CD1c-positive myeloid dendritic cell (primary cell): ENCODE data around the gene AADAT.

Source experiments
- DNase-seq: peaks from one replicate; pipeline ENCODE4 v3.0.0-alpha.2; 2016; ENCODE audit errors: extremely low spot score

Gene AADAT

DNA sequence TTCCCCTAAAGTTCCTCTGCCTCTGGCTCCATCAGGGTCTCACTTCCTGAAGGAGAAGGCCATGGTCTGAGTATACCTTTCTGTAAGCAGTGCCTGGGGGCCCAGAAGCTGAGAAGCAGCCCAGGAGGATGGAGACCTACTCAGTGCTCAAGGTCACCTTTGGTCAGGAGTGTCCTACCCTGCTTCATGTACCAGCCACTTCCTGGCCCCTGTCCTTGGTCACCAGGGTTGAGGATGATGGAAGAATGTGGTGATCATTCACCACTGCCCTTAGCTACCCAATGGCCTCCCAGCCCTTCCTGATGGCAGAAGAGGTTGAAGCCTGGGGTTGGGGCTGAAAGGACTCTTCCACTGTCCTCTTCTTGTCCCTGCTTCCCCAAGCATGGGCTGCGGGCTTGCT is 54.5 kb downstream of the AADAT start:
- no peak for DNase-seq

DNA sequence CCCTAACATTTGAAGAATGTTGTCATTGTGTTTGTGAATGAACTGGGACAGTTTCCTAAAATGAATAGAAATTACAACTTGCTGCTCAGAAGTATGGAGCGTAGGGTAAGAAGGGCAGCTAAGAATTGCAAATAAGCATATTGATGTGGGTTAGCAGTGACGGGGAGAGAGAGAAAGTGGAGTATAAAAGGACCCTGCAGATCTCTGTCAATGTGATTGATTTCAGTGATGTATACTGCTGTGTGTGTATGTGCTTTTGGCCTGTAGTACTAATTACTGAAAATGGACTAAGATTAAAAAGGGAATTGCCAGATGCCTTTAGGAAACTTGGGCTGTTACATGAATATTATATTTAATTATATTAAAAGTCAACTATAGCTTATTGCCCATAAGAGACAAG is 55.8 kb downstream of the AADAT start:
- no peak for DNase-seq

DNA sequence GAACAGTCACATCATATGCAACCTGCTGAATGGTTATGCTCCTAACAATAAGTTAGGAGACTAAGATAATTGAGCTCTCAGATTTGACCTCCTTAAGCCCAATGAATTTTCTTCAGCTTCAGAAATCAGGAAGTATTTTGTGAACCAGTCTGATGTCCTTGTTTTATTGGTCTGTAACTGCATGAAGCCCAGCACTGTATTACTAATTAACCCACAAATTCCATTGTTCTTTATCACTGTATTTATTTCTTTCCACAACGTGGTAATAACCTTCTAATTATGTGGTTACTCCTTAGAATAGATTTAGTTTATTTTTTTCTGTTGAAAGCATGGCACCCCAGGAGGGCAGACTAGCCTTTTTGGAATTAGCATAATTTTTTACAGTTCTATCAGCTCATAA is 59.6 kb downstream of the AADAT start:
- DNase-seq, result no peak

DNA sequence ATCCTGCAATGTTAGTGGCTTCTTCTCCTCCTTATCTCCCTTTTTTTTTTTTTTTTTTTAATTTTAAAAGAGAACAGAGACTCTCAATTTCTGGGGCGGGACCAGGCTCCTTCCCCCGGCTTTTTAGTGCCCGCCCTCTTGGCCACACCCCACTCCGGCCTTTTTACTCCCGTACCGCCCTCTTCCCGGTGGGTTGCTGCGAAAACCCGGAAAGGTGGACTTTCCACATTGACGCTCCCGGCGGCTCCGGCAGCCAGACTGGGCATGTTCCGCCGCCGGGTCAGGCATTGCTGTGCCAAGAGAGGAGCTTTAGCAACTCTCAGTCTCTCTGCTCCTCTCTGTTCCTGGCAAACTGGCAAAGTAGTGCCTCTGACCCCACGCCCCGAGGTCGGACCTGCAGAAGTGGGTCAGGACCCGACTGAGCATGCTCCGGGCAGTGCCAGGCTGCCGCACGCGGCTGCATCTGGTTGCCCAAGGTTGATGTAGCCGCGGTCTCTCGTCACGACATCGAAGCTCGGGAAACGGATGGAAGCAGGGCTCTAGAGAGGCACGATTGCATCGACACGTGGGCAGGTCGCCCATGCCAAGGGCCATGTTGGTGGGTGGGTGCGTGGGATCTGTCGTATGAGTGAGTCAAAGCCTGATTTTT is 62.5 kb downstream of the AADAT start:
- peak; percentile 94 for DNase-seq

DNA sequence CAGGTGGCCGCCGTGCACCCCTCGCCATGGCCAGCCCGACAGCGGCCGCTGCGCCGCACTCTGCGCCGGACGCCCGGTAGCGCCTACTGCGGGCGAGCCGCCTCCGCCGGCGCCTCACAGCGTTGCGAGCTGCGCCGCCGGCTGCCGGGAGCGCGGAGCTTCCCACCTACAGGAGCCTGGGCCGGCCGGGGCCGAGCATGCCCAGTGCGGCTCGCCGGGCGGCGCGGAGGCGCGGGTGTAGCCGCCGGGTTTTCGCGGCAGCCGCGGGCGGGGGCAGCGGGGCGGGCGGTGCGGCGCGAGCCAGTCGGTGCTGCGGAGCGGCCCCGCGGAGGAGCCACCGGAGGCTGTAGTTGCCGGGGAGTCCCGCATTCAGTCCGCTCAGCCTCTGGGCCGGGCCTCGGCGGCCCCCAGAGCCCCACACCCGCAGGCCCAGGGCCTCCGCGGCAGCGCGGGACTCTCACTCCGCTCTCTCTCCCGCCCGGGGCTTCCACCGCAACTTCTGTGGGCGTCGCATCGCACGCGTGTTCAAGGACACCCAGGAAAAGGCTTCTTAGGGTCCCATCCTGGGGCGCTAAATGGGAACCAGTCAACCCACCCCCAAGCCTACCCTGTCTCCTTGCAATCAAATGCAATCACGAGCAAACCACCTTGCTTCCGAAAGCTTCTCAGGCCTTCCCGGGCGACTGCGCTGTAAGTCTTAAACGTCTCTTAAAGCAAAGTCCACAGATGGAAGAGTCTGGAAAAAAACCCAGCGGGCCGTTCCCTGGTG is 63.3 kb downstream of the AADAT start, which contains the start of gene MFAP3L:
Gene MFAP3L, minus strand, starts transcription at position 143 of the 769 bp plus-strand sequence. CDS start 20,518 bp downstream, outside the sequence.
- peak; percentile 94 for DNase-seq

DNA sequence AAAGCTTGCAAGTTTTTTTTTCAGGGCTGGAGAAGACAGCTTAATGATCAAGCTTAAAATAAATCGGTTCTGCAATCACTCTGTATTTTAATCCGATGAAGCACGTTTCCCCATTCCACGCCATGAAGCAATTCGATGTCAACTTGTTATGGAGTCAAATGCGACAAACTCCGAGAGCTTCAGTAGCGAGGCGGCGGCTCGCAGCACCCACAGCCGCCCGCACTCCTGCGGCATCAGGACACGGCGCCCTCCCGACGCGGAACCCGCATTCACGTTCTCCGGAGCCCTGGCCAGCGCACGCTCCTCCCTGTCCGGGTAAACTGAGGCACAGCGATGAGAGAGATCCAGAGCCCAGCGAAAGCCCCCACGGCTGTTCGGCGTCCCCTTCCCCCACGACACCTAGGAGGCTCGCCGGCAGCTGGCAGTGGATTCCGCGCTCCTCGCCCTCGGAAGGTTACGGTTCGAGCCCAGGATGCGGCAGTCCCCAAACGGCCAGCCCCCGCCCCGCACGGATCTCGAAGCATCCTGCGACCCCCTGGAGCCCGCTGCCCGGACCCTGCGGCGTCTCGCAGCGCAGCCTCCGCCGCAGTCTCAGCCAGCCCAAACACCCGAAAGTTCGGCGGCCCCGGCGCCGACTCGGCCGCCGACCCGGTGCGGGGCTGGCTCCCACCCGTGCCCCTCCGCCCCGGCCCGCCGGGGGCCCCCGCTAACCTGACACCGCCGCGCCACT is 64.1 kb downstream of the AADAT start:
- DNase-seq, result no peak

DNA sequence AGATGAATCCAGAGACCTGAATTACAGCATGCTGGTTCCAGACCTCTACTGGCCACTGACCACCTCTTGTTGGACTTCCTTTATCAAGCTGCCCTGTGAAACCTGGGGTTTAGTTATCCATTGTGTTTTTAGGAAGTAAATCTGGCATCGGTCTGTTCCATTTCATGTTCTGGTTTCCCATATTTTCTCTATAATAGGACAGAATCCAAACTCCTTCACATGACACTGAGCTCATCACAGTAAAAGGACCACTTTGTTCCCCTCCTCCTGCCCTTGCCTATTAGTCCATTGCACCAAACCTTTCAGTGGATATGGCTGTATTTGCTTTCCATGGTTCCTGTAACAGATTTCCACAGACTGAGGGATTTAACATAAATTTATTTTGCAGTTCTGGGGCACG is 67.5 kb downstream of the AADAT start:
- DNase-seq, result peak; percentile 36

DNA sequence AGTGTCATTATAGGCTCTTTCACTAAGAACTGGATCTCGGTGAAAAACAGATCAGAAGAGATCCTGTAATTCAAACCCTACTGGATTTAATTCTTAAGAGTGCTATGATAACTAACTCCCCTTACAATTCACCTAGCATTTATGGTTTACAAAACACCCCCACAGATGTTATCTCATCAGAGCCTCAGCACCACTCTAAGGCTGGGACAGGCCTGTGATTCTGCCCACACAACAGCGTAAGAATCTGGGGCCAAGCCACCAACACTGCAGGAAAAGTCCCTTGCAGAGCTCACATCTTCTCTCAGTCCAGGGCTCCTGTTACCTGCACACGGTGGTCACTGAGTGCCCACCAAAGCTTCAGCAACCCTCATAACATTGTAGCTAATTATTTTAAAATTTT is 72.5 kb downstream of the AADAT start:
- DNase-seq, result no peak

DNA sequence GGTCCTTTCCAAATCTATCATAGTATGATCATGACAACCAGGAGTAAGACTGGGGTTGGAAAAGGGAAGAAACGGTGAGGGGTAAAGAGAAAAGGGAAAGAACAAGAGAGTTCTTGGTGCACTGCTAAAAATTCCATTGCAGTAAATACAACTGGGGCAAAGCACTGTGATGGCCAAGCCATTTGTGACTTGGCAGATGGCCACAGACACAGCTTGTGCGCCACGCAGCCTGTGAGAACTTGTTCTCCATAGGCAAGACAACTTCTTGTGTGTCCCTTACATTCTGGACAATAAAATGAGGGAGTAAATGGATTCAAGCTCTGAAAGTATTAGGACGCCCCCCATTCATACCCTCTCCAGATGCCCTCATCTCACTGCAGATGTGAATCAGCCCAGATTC is 74.5 kb downstream of the AADAT start:
- no peak for DNase-seq

DNA sequence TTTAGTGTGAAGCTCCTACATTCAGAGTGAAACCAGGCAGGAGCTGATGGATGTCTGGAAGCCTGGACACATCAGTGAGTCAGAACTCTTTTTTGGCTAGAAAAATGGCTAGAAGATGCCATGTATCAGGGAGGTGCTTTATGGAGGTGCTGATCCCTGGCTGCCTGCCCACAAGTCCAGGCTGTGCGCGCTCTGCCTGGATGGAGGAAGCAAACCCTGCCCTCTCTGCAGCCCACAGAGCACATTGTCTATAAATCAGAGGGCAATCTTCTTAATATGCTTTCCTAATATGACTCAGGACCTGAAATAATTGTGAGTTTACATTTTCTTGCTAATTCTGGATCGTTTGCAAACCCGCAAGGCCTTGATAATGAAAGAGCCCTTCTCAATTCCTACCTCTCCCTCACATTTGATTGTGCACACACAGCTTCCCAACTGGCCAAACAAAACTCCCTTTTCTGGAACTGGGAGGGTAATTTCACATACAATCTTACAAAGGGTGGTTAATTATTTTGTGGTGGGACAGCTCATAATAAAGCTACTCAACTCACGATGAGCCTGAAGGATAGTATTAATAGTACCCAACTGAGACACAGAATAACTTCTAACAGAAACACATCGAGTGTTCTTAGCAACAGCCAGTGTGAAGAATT is 75.3 kb downstream of the AADAT start:
- no peak for DNase-seq

DNA sequence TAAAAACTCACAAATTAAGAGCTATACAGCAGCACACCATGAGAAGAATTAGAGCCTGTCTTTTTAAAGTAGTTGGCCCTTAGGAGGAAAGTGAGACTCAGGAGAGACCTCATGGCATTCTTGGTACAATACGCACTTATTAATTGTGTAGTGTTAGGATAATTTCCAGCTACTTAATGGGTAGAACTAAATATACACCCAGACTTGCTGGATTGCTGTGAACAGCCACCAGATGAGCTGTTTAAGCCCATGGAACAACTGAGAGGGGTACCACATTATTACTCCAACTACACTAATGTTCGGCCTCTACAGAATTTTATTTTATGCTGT is 77.2 kb downstream of the AADAT start:
- DNase-seq, result no peak

DNA sequence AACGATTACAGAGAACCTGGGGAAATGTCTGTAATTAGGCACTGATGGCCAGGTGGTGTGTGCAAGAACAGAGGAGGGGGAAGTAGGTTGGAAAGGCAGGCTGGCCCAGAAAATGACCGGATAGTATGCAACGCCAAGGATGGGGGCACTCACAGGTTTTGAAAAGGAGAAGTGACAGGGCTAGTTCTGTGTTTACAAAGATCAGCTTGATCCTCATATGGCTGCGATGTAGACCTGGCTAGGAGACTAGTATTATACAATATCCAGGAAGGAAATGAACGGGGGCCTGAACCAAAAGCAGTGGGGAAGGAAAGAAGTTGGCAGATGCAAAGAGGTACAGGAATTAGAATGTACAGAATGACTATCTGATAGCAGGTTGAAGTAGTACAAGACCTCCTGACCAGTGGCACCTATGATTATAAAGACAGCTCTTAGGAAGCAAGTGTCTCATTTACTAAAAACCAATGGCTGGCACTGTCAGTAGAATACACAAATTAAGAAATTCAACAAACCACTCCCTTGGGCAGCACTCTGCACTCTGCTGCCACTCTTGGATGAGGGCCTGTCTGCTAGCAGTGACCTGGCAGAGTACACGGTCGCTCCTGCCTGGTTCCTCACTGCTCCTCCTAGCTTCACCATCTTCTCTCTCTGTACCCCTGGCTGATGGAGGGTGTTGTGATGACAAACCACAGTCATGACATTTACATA is 77.7 kb downstream of the AADAT start:
- DNase-seq, result no peak
